TTC549 (cell line): Measurements from ENCODE around the gene MPP4.

Source experiments
- FAIRE-seq: peaks from 2 replicates; lab custom pipeline; 2012; peaks lifted over from hg19 to GRCh38; lab: Jason Lieb, UNC

MPP4 gene, protein sequence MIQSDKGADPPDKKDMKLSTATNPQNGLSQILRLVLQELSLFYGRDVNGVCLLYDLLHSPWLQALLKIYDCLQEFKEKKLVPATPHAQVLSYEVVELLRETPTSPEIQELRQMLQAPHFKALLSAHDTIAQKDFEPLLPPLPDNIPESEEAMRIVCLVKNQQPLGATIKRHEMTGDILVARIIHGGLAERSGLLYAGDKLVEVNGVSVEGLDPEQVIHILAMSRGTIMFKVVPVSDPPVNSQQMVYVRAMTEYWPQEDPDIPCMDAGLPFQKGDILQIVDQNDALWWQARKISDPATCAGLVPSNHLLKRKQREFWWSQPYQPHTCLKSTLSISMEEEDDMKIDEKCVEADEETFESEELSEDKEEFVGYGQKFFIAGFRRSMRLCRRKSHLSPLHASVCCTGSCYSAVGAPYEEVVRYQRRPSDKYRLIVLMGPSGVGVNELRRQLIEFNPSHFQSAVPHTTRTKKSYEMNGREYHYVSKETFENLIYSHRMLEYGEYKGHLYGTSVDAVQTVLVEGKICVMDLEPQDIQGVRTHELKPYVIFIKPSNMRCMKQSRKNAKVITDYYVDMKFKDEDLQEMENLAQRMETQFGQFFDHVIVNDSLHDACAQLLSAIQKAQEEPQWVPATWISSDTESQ

DNA sequence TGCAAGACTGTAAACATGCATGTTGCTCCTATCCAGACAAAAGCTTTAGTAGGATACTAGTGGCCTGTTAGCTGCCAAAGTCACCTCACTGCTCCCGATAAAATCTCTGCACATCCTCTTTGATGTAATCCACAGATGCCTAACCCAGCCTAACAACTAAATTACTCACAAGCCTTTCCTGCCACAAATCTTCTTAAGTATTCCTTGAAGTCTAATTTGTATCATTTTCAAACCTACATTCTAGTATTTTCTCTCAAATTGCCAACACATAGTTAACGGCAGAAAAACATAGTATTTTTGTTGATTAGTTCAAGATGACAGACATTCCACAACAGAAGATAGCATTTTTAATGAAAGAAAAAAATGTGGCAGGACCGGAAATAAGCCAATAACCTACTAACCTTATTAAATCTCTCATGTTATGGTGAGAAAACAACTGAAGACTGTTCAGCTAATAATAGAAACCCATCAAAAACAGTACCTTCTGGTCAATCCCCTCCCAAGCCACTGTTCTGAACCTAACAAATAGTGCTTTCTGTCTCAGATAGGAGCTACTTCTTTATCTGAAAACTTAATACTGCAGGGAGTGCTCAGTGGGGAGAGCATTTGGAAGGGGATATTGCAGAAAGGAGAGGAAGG is at the start of gene MPP4:
Gene MPP4 (minus strand): TSS at position 57 of the 639 bp plus-strand sequence. CDS start 4,690 bp downstream, outside the sequence.
- no peak for FAIRE-seq

DNA sequence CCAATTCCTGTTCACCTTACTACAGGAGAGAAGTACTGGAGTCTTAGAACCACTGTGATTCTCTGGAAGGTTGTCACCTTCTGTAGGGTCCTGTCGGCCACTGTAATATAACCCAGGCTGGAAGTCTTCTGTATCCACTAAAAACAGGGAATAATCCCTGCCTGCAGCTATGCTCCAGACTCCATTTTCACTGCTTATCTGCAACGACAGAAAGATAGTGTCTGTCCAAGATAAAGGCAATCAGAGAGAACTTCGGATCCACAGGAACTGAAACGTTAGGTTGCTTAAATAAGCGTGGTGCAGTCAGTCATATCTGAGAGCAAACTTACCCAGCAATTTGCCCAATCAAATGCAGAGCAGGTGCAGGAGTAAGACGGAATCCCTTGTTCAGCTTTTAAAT is 48.1 kb upstream of the MPP4 start:
- no peak for FAIRE-seq

DNA sequence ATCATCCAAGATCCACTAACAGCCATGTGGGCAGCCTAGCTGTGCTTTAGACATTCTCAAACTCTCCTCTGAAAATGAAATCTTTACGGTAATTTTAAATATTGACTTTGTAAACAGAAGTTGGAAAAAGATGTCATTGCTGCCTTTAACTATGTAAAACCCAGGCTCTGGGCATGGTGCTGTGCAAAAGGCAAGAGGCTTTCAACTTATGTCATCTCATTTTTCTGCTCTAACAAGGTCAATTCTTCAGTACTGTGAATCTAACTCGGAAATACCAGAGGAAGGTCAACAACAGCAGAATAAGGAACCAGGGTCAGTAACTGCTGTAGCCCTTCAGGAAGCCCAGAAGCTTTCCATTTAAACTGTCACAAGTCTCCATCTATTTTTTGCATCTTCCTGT is 37.0 kb upstream of the MPP4 start:
- FAIRE-seq = no peak

DNA sequence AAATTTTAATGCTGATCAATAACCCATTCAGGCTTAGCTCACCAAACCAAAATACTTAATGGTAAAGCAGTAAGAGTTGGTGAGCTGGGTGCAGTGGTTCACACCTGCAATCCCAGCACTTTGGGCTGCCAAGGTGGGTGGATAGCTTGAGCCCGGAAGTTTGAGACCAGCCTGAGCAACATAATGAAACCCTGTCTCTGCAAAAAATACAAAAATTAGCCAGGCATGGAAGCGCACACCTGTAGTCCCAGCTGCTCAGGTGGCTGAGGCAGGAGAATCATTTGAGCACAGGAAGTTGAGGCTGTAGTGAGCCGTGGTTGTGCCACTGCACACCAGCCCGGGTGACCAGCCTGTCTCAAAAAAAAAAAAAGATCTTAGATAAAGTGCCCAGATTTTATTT is 35.7 kb upstream of the MPP4 start:
- FAIRE-seq = no peak

DNA sequence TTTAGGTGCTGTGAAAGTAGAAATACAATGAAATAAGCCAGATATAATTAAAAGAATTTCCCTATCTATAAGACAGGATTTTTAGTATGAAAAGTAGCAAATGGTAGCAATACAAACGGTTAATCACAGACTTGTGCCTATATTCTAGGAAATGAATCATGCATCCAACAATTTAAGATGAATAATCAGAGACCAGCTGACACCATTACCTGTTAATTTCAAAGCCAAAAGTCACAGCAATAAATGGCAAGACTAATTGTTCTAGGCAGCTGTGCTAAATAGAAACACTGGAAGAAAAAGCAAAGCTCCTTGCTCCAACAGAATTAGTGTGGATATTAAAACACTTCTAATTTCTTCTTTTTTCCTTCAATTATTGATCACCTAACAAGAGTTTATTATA is 35.1 kb upstream of the MPP4 start:
- FAIRE-seq = no peak

DNA sequence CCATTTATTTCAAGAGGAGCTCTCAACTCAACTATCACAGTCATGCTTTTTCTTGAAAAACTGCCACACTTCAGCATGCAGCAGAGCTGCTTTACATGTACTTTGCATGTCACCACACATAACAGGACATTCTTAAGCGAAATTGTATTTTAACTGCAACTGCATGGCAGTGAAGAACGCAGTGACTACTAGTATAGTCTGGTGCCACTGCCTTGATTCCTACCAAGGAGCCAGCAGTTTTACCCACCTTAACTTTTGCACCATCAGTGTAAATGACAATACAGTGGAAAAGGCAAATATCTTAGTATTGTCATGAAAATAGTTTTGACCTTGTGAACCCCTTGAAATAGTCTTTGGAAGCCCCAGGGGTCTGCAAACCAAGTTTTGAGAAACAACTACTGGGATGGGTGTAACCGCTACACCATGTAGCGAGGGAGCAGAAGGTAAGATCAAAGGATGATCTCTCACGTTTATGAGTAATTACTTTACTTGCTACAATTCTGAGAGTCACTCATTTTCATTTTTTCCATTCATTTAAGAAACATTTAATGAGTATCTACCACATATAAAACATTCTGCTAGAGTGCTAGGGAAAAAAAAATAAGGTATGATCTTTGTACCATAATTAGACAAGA is 32.3 kb upstream of the MPP4 start:
- FAIRE-seq = no peak

DNA sequence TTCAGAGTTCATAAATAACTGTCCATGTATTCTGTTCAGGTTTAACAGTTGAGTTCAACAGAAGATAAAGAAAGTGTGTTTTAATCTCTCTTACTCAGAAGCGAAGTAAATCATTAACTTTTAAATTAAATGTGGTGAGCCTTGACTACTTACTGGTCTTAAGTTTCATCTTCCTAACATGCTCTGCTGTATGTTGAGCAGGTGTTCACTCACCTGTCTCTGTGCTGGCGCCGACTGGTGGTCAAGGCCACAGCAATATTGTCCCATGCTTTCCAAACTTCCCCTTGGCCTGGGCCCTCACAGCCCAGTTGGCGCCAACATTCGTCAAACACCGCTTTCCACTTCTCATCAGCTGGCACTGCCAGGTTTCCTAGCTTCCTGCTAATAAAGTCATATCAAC is 17.0 kb upstream of the MPP4 start:
- no peak for FAIRE-seq

DNA sequence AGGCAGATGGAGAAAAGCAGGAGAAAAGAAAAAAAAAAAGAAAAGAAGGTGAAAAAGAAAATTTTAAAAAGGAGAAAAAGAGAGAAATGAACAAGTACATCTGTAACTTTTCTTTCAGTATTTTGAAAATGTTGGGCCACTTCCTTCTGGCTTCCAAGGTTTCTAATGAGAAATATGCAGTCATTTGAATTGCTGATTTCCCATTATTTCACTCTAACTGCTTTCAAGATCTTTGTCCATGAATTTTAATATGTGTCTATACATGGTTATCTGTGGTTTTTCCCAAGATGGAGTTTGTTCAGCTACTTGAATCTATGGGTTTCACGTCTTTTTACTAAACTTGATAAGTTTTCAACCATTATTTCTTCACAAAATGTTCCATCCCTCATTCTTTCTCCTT is 14.3 kb upstream of the MPP4 start:
- FAIRE-seq = no peak

DNA sequence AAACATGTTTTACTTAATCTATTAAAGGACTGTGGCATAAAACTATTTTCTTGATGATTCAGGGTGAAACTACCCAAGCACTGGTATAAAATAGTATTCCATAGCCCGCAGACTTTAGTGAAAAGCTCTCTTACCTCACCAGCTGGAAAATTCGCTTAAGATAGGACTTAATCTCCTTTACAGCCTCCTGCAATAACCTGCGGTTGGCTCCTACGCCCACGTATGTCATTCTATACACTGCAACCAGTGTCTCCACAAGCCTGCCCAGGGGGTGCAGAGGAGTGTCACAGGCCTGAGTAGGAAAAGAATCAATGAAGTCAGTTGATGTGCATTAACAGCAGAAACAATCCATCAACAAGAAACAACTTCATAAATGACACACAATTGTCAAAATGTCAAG is 11.3 kb upstream of the MPP4 start:
- FAIRE-seq = no peak

DNA sequence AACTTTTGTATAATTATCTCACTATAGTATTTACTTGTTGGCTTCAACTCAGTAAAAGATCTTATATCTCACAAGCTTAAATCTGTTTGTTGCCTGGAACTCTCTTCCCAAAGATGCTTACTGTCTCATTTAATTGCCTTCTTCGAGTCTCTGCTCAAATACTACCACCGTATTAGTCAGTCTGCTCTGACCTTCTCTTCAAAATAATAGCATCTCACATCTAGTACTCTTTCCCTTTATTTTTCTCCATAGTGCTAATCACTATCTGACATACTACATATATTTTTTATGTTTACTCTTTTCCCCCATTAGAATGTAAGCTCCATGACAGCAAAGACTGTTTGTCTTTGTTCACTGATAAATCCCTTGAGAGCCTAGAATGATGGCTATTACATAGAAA is 10.6 kb upstream of the MPP4 start:
- FAIRE-seq = no peak

DNA sequence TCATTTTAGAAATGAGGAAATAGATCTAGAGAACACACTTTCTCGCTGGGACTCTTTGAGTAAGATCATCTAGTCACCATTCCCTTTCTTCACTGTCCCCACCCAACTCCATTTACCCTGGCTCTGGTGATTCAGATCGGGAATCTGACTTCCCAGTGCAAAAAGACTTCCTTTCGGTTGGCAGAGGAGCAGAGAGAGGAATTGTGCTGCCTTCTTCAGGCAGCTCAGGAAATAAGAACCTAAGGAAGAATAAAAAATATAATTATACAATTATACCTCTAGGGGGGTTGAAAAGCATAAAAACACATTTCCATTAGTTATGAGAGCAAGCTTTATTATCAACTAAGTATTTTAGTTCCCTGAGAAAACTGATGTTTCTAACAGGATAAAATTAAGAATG is 9.3 kb upstream of the MPP4 start:
- FAIRE-seq = no peak

DNA sequence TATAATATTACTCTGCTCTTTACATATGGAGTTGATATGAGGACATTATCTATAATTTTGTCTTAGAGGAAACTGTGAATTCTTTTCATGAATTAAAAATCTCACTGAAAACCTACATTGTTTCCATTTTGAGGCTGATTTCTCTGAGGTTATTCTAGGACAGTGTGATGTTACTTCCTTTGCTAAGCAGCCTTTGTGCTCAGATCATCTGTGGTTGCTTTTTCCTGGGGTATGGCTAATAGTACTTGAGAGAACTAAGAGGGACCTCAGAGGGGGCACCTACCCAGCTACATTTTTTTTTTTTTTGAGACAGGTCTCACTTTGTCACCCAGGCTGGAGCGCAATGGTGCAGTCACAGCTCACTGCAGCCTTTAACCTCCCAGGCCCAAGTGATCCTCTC is 8.7 kb upstream of the MPP4 start:
- no peak for FAIRE-seq

DNA sequence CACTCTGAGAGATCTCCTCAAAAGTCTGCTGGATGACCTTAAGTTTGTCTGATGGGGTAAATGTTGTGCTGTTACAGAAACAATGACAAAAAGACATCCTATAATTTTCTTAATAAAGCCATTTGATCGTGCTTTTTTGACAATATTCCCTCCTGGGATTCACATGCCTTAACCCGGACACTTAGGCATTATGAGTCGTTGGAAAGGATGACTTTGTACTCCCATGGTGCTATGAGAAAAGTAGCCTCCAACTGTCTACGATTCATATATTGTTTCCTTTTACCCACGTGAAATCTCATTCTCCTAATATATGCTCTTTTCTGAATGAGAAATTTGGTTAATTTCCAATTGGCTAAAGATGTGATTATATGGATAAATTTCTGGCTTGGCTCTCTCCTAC is 6.1 kb upstream of the MPP4 start:
- FAIRE-seq = no peak

DNA sequence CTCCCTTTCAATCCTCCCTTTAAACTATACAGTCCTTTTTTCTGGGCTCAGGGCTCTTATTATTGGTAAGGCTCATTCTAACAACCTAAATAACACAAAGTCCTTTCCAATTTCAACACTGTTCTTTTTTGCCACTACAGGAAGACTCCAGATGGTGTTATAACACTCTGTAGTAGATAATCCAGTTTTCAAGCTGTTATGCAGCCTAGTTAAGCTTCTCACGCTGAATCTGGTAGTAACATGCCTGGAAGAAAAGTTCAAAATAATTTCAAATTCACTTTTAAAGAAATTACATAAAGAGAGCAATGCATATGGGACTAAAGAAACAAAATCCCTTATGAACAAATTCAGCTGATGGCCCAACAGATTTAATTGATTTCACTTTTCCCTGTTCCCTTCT is 3.2 kb upstream of the MPP4 start:
- no peak for FAIRE-seq

DNA sequence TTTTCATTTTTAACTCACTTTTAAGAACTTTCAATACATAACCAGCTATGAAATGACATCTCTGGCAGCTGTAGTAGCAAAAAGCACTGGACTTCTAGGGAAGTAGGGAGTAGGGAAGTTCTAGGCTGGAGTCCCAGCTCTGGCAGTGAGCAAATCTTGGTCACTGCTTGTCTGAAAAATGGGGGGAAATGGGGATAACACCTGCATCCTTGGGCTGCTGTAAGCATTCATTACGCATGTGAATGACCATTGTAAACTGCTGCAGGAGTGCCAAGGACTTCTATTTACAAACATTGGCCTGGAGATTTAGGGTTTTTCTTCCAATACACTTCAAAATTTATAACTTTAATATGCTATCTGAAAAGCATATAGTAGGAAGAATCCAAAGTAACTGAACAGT is 972 bp upstream of the MPP4 start:
- FAIRE-seq = no peak

DNA sequence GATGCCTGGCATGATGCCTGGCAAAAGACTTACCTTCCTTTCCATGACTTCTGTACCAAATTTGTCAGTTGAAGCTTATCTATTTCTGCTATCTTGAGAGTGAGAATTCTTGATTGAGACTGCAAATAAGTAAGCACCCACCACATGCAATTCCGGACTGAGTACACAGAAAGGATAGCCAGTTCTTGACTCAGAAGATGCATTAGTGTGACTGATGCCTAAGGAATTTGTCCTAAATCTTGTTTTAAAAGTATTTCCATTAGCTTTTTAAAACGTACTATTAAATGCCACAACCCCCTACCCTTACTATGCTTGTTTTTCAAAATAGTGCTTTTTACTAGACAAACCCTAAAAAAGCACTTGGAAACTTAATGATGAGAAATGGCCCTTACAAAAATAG is 545 bp downstream of the MPP4 start:
- no peak for FAIRE-seq

DNA sequence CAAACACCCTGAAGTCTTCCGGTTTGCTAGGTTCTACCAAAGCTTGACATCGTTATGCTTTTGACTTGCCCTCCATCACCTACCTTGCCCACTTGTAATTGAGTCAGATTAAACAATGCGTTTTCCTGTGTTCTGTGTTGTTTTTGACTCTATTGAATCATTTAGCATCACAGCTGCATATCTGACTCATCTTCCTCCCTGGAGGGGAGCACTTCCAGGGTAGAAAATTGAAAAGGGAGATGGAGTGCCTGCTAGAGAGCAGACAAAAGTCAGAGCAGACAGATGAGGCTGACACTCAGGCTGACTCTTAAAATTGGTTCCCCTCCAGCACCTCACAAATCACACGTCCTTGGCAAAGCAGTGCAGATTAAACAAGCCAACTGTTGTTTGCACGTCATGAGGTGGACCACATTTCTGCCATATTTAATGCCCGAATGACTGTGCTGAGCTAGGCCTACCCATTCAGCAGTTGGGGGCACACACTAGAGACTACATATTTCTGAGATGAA is 2.2 kb downstream of the MPP4 start:
- FAIRE-seq = no peak

DNA sequence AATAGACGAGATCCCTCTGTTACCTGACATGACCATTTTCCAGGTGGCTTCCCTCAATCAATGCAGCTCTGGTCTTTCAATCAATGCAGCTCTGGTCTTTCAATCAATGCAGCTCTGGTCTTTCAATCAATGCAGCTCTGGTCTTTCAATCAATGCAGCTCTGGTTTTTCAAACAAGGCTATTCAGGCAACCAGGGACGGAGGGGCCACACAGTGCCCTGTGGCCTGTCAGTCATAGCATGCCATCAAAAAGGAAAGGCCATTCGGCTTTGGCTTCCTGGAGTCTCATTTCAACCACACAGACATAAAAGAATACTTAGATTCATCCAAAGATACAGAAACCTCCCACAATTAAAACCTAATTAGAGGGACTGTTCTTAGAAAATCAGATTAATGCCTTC is 13.3 kb downstream of the MPP4 start:
- no peak for FAIRE-seq

DNA sequence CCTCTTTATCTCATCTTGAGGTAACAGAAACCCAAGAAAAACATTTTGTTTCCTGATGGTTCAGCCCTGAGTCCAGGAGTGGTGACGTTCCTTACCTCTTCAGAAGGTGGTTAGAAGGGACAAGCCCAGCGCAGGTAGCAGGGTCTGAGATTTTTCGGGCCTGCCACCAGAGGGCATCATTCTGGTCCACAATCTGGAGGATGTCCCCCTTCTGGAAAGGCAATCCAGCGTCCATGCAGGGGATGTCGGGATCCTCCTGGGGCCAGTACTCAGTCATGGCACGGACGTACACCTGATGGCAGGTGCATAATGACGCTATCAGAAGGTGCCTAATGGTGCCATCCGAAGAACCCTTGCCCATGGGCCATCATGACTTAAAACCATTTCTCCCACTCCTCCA is 17.7 kb downstream of the MPP4 start:
- no peak for FAIRE-seq

DNA sequence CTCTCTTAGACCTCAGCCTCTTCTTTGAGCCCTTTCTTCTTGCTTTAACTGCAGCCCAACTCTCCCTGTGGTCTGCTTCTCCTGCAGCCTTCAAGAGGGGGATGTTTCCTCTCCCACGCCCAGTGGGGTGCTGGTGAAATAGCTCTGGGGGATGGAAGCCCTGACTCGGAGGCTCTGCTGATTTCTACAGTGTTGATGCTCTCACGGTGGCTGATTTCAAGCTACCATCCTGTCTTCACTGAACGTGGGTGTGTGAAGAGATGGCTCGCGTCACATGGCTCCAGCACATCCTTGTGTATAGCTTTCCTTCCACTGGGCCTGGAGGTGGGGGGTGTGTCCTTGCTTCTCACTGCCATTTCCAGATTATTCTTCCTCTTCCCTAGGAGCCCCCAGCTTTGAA is 20.0 kb downstream of the MPP4 start:
- no peak for FAIRE-seq

DNA sequence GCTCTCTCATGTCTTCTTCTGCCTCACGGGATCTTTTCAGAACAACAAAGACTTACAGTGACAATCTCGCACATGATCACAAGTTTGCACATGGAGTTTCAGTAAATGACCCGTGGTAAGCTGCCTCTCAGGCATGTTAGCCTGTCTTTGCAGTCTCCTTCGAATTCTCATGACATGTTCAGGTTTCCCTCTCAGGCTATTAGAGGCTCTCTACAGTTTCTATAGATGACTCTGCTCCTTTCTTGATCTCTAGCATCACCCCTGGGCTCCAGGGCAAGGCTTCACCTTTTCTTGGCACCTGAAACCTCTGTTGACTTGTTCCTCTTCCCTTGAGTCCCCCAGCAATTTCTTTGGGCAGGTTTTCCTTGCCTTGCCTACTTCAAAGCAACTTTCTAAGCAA is 23.0 kb downstream of the MPP4 start:
- no peak for FAIRE-seq

DNA sequence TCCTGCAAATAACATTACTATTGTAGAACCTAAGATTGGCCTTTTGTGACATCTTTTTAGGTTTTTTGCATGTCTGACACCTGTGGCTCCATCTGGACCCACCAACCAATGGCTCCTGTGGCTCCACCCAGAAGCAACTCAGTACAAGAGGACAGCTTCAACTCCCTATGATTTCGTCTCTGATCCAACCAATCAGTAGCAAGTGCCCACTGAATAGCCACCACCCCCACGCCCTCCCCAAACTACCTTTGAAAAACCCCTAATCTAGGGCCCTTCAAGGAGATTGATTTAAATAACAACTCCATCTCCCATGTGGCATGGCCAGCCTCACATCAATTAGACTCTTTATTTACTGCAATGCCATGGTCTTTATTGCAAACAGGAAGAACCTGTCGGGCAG is 23.6 kb downstream of the MPP4 start:
- FAIRE-seq = no peak

DNA sequence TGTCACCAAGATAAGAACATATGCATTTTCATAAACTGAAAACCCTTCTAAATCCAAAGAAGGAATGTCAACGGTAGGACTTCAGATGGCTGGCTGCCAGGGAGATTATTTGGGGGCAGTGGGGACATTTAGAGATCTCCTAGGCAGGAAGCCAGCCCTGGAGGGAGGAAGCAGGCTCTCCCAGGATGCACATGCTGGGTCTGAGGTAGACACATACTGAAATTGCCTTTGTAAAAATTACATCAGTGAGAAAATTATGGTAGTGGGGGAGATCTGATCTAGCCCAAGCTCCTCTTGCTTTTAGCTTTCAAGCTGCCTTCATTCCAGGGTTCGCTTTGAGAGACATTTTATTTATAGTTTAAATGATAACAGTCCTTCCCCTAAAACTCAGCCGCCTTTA is 24.1 kb downstream of the MPP4 start:
- no peak for FAIRE-seq
